HepG2 (cell line): ENCODE measurements around the gene SP7. TPM values are rescaled to one million over a fixed set of nuclear protein-coding genes. Genes with fewer than 3 reads are reported as not detected.

Source experiments
- CBX5 ChIP-seq: sonication (generic); formaldehyde crosslinking; IDR thresholded peaks from 2 replicates; pipeline ENCODE4 v1.4.0; 2020; ENCODE audit warnings: missing genetic modification reagents, borderline replicate concordance
- GPBP1L1 ChIP-seq: sonication (generic); formaldehyde crosslinking; IDR thresholded peaks from 2 replicates; pipeline ENCODE4 v1.5.0; 2020; ENCODE audit warnings: mild to moderate bottlenecking, missing genetic modification reagents
- GTF3A ChIP-seq: sonication (generic); formaldehyde crosslinking; conservative IDR thresholded peaks from 2 replicates; pipeline ENCODE4 v1.4.0; 2020; ENCODE audit warnings: mild to moderate bottlenecking, missing genetic modification reagents
- HIVEP1 ChIP-seq: sonication (generic); formaldehyde crosslinking; IDR thresholded peaks from 2 replicates; pipeline ENCODE4 v1.4.0; 2020; ENCODE audit warnings: mild to moderate bottlenecking, missing genetic modification reagents
- HNRNPK ChIP-seq: fragments of 200-400 bp; formaldehyde crosslinking; IDR thresholded peaks from 2 replicates; pipeline ENCODE4 v1.6.1; 2018; ENCODE audit warnings: low read length, low read depth, moderate library complexity, mild to moderate bottlenecking; ENCODE audit not compliant: poor library complexity, severe bottlenecking
- PCBP1 ChIP-seq: fragments of 200-400 bp; formaldehyde crosslinking; IDR thresholded peaks from 2 replicates; pipeline ENCODE4 v1.6.1; 2017; ENCODE audit warnings: mild to moderate bottlenecking, low read depth, low read length, borderline replicate concordance
- SRSF4 ChIP-seq: fragments of 200-400 bp; formaldehyde crosslinking; IDR thresholded peaks from one replicate; pipeline ENCODE4 v1.6.1; 2018; ENCODE audit warnings: mild to moderate bottlenecking, low read depth, low read length, moderate library complexity; ENCODE audit not compliant: poor library complexity, severe bottlenecking
- SRY ChIP-seq: sonication (generic); formaldehyde crosslinking; IDR thresholded peaks from 2 replicates; pipeline ENCODE4 v1.8.0; 2022; ENCODE audit warnings: mild to moderate bottlenecking, missing genetic modification reagents
- ZFX ChIP-seq: sonication (generic); formaldehyde crosslinking; IDR thresholded peaks from 2 replicates; pipeline ENCODE4 v1.4.0; 2020; ENCODE audit warnings: mild to moderate bottlenecking, low read depth, missing genetic modification reagents, moderate library complexity
- ZNF143 ChIP-seq: sonication (generic); formaldehyde crosslinking; IDR thresholded peaks from 2 replicates; pipeline ENCODE4 v1.4.0; 2020; ENCODE audit warnings: missing genetic modification reagents
- ZNF230 ChIP-seq: sonication (generic); formaldehyde crosslinking; IDR thresholded peaks from 2 replicates; pipeline ENCODE4 v1.4.0; 2020; ENCODE audit warnings: mild to moderate bottlenecking, missing genetic modification reagents
- ZNF24 ChIP-seq: fragments of 450-650 bp; IDR thresholded peaks from 2 replicates; pipeline ENCODE4 v1.6.1; 2017; ENCODE audit warnings: antibody characterized with exemption, mild to moderate bottlenecking
- ZNF605 ChIP-seq: sonication (generic); formaldehyde crosslinking; IDR thresholded peaks from 2 replicates; pipeline ENCODE4 v1.8.0; 2022; ENCODE audit warnings: mild to moderate bottlenecking, missing genetic modification reagents
- ZNF782 ChIP-seq: sonication (generic); formaldehyde crosslinking; IDR thresholded peaks from 2 replicates; pipeline ENCODE4 v1.4.0; 2020; ENCODE audit warnings: missing genetic modification reagents, mild to moderate bottlenecking, borderline replicate concordance
- ZNF841 ChIP-seq: sonication (generic); formaldehyde crosslinking; IDR thresholded peaks from 2 replicates; pipeline ENCODE4 v1.8.1; 2023; ENCODE audit warnings: missing genetic modification reagents, borderline replicate concordance
- ZNF878 ChIP-seq: sonication (generic); formaldehyde crosslinking; IDR thresholded peaks from 2 replicates; pipeline ENCODE4 v1.8.1; 2023; ENCODE audit warnings: mild to moderate bottlenecking, missing genetic modification reagents, moderate library complexity
- polyA plus RNA-seq, 8 experiments: library from polyadenylated mRNA; depleted of rRNA in 3 of 8; stranded (reverse) in 7 of 8; unstranded in 1 of 8; fragments of >200 nt; fragmentation: Illumina TruSeq in 4 of 8; extraction: Trizol in 4 of 8; gene quantifications; 2 replicates each; pipeline versions ENCODE4 v1.2.1 to v1.2.3, GENCODE V29; 2011 to 2016; ENCODE audit warnings: low read depth in 4 of 8, missing spikeins in 1 of 8, mixed read lengths in 1 of 8; ENCODE audit not compliant: insufficient read depth in 1 of 8
- total RNA-seq, 5 experiments: library from RNA; depleted of rRNA; stranded (reverse); fragments of >200 nt; fragmentation: Illumina TruSeq; extraction: Trizol; gene quantifications; 2 replicates each; pipeline ENCODE4 v1.2.3, GENCODE V29; 2016; ENCODE audit warnings: low read depth in 1 of 5
- TF ChIP-seq, protein P1 (sequence below): sonication (generic); formaldehyde crosslinking; IDR thresholded peaks from 2 replicates; pipeline ENCODE4 v1.5.0; 2020; ENCODE audit warnings: missing genetic modification reagents
- TF ChIP-seq, protein P2 (sequence below): sonication (generic); formaldehyde crosslinking; IDR thresholded peaks from 2 replicates; pipeline ENCODE4 v1.4.0; 2020; ENCODE audit warnings: mild to moderate bottlenecking, missing genetic modification reagents
- TF ChIP-seq, protein P3 (sequence below): conservative IDR thresholded peaks from 2 replicates; pipeline ENCODE4 v1.6.1; 2018; ENCODE audit warnings: missing genetic modification reagents

SP7 gene
- total and polyA plus RNA-seq, 2 of the 13 experiments (the other 11 are each of a cell fraction or from before 2014, with no cell fraction given), result not detected

DNA sequence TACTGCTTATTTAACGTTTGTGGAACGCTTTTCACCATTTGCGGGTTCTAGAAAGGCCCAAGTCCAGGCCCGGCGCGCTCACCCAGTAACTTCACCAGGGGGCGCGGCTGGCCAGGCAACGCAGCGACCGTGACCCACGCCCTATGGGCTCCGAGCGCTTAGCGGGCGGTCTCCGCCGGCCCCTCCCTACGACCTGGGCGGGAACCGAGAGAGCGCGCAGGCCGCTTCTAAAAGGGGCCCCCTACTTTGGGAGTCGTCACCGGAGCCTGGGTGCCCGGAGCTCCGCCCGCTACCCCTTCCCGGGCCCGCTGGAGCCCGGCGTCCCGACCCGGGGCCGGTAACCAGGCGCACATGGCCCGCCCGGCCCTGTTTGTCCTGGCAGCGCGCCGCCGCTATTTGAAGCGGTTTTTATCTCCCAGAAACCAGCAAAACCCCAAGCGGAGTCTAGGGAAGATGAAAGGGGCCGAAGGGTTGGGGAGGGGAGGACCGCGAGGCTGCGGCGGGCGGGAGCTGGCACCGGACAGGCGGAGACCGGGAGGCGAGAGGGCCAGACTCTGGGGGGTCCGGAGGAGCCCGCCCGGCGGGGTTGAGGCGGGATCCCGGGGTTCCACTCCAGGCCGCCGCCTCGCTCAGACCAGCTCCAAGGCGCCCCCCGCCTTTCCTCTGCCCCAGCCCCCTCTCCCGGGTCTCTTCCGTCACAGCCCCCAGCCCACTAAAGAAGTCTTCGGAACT lies 11.2 kb downstream of the SP7 start (continued):
- TF ChIP-seq ZNF782 (CRISPR knock-in tag) (peak; percentile 55; the same call in 1 of the 2 replicates), HIVEP1 (CRISPR knock-in tag) (peak; percentile 36; the same call in 1 of the 2 replicates), SRSF4 (no peak), ZNF605 (CRISPR knock-in tag) (peak; percentile 79), GPBP1L1 (CRISPR knock-in tag) (no peak), ZFX (CRISPR knock-in tag) (peak; percentile 95), CBX5 (CRISPR knock-in tag) (no peak; the same call in 1 of the 2 replicates), ZNF841 (CRISPR knock-in tag) (no peak), ZNF230 (peak; percentile 22; the same call in 1 of the 2 replicates), GTF3A (CRISPR knock-in tag) (no peak), ZNF24 (no peak), HNRNPK (peak; percentile 83), ZNF143 (no peak), PCBP1 (0 out of 2 replicates have a peak, but pooled peaks have one; percentile 21), SRY (CRISPR knock-in tag) (no peak), ZNF878 (CRISPR knock-in tag) (no peak; the same call in 1 of the 2 replicates)
- TF ChIP-seq, protein P1, sequence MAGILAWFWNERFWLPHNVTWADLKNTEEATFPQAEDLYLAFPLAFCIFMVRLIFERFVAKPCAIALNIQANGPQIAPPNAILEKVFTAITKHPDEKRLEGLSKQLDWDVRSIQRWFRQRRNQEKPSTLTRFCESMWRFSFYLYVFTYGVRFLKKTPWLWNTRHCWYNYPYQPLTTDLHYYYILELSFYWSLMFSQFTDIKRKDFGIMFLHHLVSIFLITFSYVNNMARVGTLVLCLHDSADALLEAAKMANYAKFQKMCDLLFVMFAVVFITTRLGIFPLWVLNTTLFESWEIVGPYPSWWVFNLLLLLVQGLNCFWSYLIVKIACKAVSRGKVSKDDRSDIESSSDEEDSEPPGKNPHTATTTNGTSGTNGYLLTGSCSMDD (CRISPR knock-in tag), result no peak
- TF ChIP-seq, protein P2, sequence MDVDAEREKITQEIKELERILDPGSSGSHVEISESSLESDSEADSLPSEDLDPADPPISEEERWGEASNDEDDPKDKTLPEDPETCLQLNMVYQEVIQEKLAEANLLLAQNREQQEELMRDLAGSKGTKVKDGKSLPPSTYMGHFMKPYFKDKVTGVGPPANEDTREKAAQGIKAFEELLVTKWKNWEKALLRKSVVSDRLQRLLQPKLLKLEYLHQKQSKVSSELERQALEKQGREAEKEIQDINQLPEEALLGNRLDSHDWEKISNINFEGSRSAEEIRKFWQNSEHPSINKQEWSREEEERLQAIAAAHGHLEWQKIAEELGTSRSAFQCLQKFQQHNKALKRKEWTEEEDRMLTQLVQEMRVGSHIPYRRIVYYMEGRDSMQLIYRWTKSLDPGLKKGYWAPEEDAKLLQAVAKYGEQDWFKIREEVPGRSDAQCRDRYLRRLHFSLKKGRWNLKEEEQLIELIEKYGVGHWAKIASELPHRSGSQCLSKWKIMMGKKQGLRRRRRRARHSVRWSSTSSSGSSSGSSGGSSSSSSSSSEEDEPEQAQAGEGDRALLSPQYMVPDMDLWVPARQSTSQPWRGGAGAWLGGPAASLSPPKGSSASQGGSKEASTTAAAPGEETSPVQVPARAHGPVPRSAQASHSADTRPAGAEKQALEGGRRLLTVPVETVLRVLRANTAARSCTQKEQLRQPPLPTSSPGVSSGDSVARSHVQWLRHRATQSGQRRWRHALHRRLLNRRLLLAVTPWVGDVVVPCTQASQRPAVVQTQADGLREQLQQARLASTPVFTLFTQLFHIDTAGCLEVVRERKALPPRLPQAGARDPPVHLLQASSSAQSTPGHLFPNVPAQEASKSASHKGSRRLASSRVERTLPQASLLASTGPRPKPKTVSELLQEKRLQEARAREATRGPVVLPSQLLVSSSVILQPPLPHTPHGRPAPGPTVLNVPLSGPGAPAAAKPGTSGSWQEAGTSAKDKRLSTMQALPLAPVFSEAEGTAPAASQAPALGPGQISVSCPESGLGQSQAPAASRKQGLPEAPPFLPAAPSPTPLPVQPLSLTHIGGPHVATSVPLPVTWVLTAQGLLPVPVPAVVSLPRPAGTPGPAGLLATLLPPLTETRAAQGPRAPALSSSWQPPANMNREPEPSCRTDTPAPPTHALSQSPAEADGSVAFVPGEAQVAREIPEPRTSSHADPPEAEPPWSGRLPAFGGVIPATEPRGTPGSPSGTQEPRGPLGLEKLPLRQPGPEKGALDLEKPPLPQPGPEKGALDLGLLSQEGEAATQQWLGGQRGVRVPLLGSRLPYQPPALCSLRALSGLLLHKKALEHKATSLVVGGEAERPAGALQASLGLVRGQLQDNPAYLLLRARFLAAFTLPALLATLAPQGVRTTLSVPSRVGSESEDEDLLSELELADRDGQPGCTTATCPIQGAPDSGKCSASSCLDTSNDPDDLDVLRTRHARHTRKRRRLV (CRISPR knock-in tag), result peak; percentile 71; the same call in 1 of the 2 replicates
- TF ChIP-seq, protein P3, sequence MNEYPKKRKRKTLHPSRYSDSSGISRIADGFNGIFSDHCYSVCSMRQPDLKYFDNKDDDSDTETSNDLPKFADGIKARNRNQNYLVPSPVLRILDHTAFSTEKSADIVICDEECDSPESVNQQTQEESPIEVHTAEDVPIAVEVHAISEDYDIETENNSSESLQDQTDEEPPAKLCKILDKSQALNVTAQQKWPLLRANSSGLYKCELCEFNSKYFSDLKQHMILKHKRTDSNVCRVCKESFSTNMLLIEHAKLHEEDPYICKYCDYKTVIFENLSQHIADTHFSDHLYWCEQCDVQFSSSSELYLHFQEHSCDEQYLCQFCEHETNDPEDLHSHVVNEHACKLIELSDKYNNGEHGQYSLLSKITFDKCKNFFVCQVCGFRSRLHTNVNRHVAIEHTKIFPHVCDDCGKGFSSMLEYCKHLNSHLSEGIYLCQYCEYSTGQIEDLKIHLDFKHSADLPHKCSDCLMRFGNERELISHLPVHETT (CRISPR knock-in tag), result peak; percentile 93
